Naive thymus-derived CD8-positive, alpha-beta T cell (primary cell): ENCODE data around the gene MAP3K7. TPM values are rescaled to one million over a fixed set of nuclear protein-coding genes. Genes with fewer than 3 reads are reported as not detected.
"Not testable (repeated sequence)": the region's sequence is repeated elsewhere in the genome, so short reads cannot be mapped to it uniquely, and the experiment has no call there.

Source experiments
- ATAC-seq, 2 donors: fragments of 150-1000 bp; cut with Tn5 transposase in 1 of 2; sonication (Bioruptor Pico), chemical (Tn5 transposase) in 1 of 2; 1 replicate in 1 of 2; 2 replicates in 1 of 2; pipeline ENCODE4 v1.10.0; 2021; ENCODE audit warnings: mild to moderate bottlenecking in 2 of 2, moderate library complexity in 2 of 2
- POLR2A ChIA-PET: fragments of 350-600 bp; sonication (Branson Sonifier 250); formaldehyde crosslinking; loops from one replicate; lab custom pipeline; 2021; ENCODE audit warnings: antibody characterized with exemption; lab: Charles Lee
- DNase-seq, 10 donors: peaks; one replicate each; pipeline versions ENCODE4 v3.0.0 to v3.0.0-alpha.2; 2020 to 2022
- H3K27ac Mint-ChIP-seq, 10 donors: one replicate each; pipeline ENCODE4 v1.8.0; 2020 to 2022; ENCODE audit warnings: mild to moderate bottlenecking in 10 of 10, mixed read lengths in 10 of 10, moderate library complexity in 4 of 10, inconsistent platforms in 1 of 10
- H3K27me3 Mint-ChIP-seq, 5 donors: one replicate each; pipeline ENCODE4 v1.8.0; 2021 to 2022; ENCODE audit warnings: mixed read lengths in 5 of 5
- H3K36me3 Mint-ChIP-seq, 3 donors: one replicate each; pipeline ENCODE4 v1.8.0; 2020 to 2022; ENCODE audit warnings: mixed read lengths in 3 of 3, mild to moderate bottlenecking in 2 of 3, inconsistent platforms in 1 of 3
- H3K4me1 Mint-ChIP-seq, 4 donors: one replicate each; pipeline ENCODE4 v1.8.0; 2021 to 2022; ENCODE audit warnings: mixed read lengths in 4 of 4
- H3K4me3 Mint-ChIP-seq, 10 donors: one replicate each; pipeline ENCODE4 v1.8.0; 2020 to 2022; ENCODE audit warnings: mild to moderate bottlenecking in 10 of 10, mixed read lengths in 10 of 10, moderate library complexity in 6 of 10, inconsistent platforms in 1 of 10
- H3K9me3 Mint-ChIP-seq, 9 donors: one replicate each; pipeline ENCODE4 v1.8.0; 2020 to 2022; ENCODE audit warnings: mixed read lengths in 9 of 9, mild to moderate bottlenecking in 3 of 9, inconsistent platforms in 1 of 9, moderate library complexity in 1 of 9
- polyA plus RNA-seq, 3 donors: library from polyadenylated mRNA; unstranded; fragments of 300-500 nt; fragmentation: Illumina TruSeq; gene quantifications; one replicate each; pipeline ENCODE4 v1.2.3, GENCODE V29; 2021
- total RNA-seq, 8 experiments: library from RNA in 2 of 8; stranded (reverse) in 2 of 8; gene quantifications; one replicate each; pipeline ENCODE4 v1.2.3 and lab custom pipeline; 2021 to 2026

The MAP3K7 gene
- total and polyA plus RNA-seq, 5 experiments from 2014 or later: 12.9 to 29.3 (median 21.1) TPM

DNA sequence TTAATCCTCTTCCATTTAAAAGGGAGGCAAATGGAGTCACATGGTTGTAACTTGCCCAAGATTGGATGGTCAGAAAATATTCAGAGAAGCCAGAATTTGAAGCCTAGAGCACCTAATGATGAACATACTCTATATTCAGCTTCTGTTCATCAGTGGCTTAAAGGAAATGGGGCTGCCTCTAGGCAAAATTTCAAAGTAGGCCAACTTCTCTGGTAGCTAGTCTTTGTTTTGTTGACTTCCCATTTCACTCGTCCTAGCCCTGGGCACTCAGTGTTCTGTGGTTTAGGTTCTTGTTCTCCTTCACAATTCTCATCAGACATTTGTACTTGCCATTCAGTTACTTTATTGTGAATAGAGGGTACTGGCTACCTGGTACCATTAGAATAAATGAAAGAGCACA lies 13.2 kb downstream of the MAP3K7 start:
- H3K27me3 Mint-ChIP-seq: no peaks in the 10 kb centered on the region
- ATAC-seq: no peak
- H3K4me3 Mint-ChIP-seq: no peak overlapping the region
- no peak for DNase-seq
- POLR2A ChIA-PET: no interaction called here
- H3K27ac Mint-ChIP-seq: no peak overlapping the region
- no peaks in the 10 kb centered on the region for H3K9me3 Mint-ChIP-seq
- peaks cover 14 to 29% (median 24%) of the 10 kb centered on the region in 4 donors for H3K4me1 Mint-ChIP-seq
- peaks cover 5 to 33% (median 17%) of the 10 kb centered on the region in 3 donors for H3K36me3 Mint-ChIP-seq

DNA sequence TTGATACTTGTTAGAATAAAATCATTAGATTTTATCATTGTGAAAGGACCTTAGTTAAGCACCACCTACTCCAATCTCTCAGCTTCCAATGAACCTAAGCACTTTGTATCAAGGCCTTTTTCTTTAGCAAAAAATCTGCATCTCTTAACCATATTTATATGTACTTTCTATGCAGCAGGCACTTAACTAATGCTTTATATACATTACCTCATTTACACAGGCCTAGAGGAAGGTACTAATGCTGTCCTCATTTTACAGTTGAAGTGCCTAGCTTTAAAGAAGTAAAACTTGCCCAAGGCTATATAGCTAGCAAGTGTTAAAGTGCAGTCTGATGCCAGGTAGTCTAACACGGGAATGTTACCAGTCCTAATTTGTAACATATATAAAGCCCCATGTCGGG lies 14.0 kb downstream of the MAP3K7 start:
- H3K27ac Mint-ChIP-seq: no peak overlapping the region
- H3K4me3 Mint-ChIP-seq: no peak overlapping the region

GRCh38 chr6:90569223-90569622 lies 17.6 kb downstream of the MAP3K7 start:
- peaks cover 16 to 68% (median 43%) of the 10 kb centered on the region in 3 donors for H3K36me3 Mint-ChIP-seq
- no peak for ATAC-seq
- H3K4me3 Mint-ChIP-seq: no peak overlapping the region
- H3K27ac Mint-ChIP-seq: peak overlapping the region in 1 of 10 donors; percentile 9
- POLR2A ChIA-PET: interaction anchor here (0.6 kb wide), 1 partner anchor 17 kb away, joined by 4 read pairs; no protein-coding TSS in a partner anchor
- H3K4me1 Mint-ChIP-seq: peaks cover 26 to 42% (median 38%) of the 10 kb centered on the region in 4 donors
- no peaks in the 10 kb centered on the region for H3K27me3 Mint-ChIP-seq
- H3K9me3 Mint-ChIP-seq: peaks cover 0 to 3% (median 0%) of the 10 kb centered on the region in 9 donors
- no peak for DNase-seq

More for the DNA sequence above, 14.0 kb downstream of the MAP3K7 start:
- H3K27me3 Mint-ChIP-seq: no peaks in the 10 kb centered on the region
- H3K36me3 Mint-ChIP-seq: peaks cover 8 to 40% (median 20%) of the 10 kb centered on the region in 3 donors
- DNase-seq (no peak), ATAC-seq (no peak)
- no peaks in the 10 kb centered on the region for H3K9me3 Mint-ChIP-seq
- H3K4me1 Mint-ChIP-seq: peaks cover 14 to 27% (median 24%) of the 10 kb centered on the region in 4 donors
- POLR2A ChIA-PET: no interaction called here

- peaks cover 37 to 56% (median 47%) of the 10 kb centered on the region in 4 donors for H3K4me1 Mint-ChIP-seq
- H3K4me3 Mint-ChIP-seq, POLR2A ChIA-PET, DNase-seq, H3K27me3 Mint-ChIP-seq, ATAC-seq, H3K27ac Mint-ChIP-seq, H3K9me3 Mint-ChIP-seq: not testable (repeated sequence)
- peaks cover 16 to 81% (median 57%) of the 10 kb centered on the region in 3 donors for H3K36me3 Mint-ChIP-seq
Measured at GRCh38 chr6:90567682-90568081, 19.2 kb downstream of the MAP3K7 start.

DNA sequence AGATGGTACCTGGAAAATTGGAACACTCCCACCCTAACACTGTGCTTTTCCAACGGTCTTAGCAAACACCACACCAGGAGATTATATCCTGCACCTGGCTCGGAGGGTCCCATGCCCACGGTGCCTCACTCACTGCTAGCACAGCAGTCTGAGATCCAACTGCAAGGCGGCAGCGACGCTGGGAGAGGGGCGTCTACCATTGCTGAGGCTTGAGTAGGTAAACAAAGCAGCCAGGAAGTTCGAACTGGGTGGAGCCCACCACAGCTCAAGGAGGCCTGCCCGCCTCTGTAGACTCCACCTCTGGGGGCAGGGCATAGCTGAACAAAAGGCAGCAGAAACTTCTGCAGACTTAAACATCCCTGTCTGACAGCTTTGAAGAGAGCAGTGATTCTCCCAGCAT lies 24.5 kb downstream of the MAP3K7 start:
- ATAC-seq, POLR2A ChIA-PET, H3K9me3 Mint-ChIP-seq, H3K27me3 Mint-ChIP-seq: not testable (repeated sequence)
- H3K4me3 Mint-ChIP-seq: peak overlapping the region in 9 of 10 donors; percentile 21 to 71 (median 64)
- peak in 9 of 10 donors; percentile 6 to 64 (median 31) for DNase-seq
- peaks cover 37 to 48% (median 46%) of the 10 kb centered on the region in 4 donors for H3K4me1 Mint-ChIP-seq
- peak overlapping the region; percentile 74 to 94 (median 84) for H3K27ac Mint-ChIP-seq
- H3K36me3 Mint-ChIP-seq: peaks cover 13 to 76% (median 53%) of the 10 kb centered on the region in 3 donors

- DNase-seq (no peak), ATAC-seq (no peak)
- Mint-ChIP-seq H3K27ac (peak overlapping the region in 7 of 10 donors; percentile 0 to 83 (median 12)), H3K9me3 (peaks cover 0 to 9% (median 0%) of the 10 kb centered on the region in 9 donors), H3K4me1 (peaks cover 26 to 38% (median 32%) of the 10 kb centered on the region in 4 donors), H3K36me3 (peaks cover 8 to 77% (median 52%) of the 10 kb centered on the region in 3 donors), H3K27me3 (no peaks in the 10 kb centered on the region), H3K4me3 (peak overlapping the region in 1 of 10 donors; percentile 0)
- POLR2A ChIA-PET: no interaction called here
Measured at GRCh38 chr6:90559931-90560330, 26.9 kb downstream of the MAP3K7 start.

DNA sequence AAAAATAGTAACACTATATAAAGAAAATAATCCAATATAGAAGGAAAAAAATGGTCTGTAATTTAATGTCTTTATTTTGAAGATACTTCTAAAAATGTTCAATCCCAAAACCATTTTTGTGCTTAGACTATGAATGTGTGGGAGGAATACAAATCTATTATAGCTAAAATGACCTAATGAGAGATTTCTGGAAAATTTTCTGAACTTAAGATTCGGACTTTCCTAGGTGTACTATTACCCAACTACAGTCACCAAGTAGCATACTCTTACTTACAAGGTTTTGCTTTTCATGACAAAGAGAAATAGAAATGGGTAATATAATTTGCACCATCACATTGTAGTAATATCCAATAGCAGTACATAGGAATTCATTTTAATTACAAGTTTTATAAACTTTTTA lies 29.9 kb downstream of the MAP3K7 start:
- Mint-ChIP-seq H3K4me1 (peaks cover 4 to 11% (median 4%) of the 10 kb centered on the region in 4 donors), H3K27me3 (no peaks in the 10 kb centered on the region), H3K36me3 (peaks cover 5 to 80% (median 34%) of the 10 kb centered on the region in 3 donors), H3K4me3 (no peak overlapping the region), H3K27ac (no peak overlapping the region), H3K9me3 (no peaks in the 10 kb centered on the region)
- POLR2A ChIA-PET: no interaction called here
- DNase-seq (no peak), ATAC-seq (no peak)

- no peaks in the 10 kb centered on the region for H3K9me3 Mint-ChIP-seq
- no peaks in the 10 kb centered on the region for H3K27me3 Mint-ChIP-seq
- POLR2A ChIA-PET: no interaction called here
- H3K27ac Mint-ChIP-seq: no peak overlapping the region
- DNase-seq (no peak), ATAC-seq (no peak)
- H3K4me3 Mint-ChIP-seq: no peak overlapping the region
- peaks cover 0 to 12% (median 3%) of the 10 kb centered on the region in 4 donors for H3K4me1 Mint-ChIP-seq
- peaks cover 27 to 93% (median 46%) of the 10 kb centered on the region in 3 donors for H3K36me3 Mint-ChIP-seq
Measured at GRCh38 chr6:90547991-90548390, 38.9 kb downstream of the MAP3K7 start.

DNA sequence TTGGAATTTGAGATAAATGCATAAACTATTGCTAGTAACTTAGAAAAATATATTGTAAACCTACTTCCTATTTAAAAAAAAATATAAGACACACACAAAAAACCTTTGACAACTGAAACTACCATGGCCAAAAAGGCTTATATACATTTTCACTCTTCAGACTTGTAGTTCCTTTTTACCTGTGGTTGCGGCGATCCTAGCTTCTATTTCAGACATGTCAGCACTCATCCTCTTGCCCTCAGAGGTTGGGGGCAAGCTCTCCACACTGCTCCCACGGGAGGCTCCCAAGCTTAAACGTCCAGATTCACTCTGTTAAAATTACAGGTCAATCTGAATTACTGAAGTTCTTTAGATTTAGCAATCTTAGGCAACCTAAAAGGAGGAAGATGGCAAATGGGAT lies 39.8 kb downstream of the MAP3K7 start:
- DNase-seq (no peak), ATAC-seq (no peak)
- H3K27ac Mint-ChIP-seq: no peak overlapping the region
- H3K36me3 Mint-ChIP-seq: peaks cover 27 to 92% (median 43%) of the 10 kb centered on the region in 3 donors
- H3K4me3 Mint-ChIP-seq: no peak overlapping the region
- peaks cover 0 to 12% (median 3%) of the 10 kb centered on the region in 4 donors for H3K4me1 Mint-ChIP-seq
- POLR2A ChIA-PET: no interaction called here
- H3K27me3 Mint-ChIP-seq: no peaks in the 10 kb centered on the region
- no peaks in the 10 kb centered on the region for H3K9me3 Mint-ChIP-seq

- DNase-seq (no peak), ATAC-seq (no peak)
- Mint-ChIP-seq H3K4me1 (peaks cover 0 to 12% (median 3%) of the 10 kb centered on the region in 4 donors), H3K36me3 (peaks cover 27 to 87% (median 51%) of the 10 kb centered on the region in 3 donors), H3K27me3 (no peaks in the 10 kb centered on the region), H3K9me3 (no peaks in the 10 kb centered on the region), H3K27ac (no peak overlapping the region), H3K4me3 (no peak overlapping the region)
- POLR2A ChIA-PET: no interaction called here
Measured at GRCh38 chr6:90545448-90545847, 41.4 kb downstream of the MAP3K7 start.

- ATAC-seq: no peak
- H3K27ac Mint-ChIP-seq: no peak overlapping the region
- POLR2A ChIA-PET: no interaction called here
- no peaks in the 10 kb centered on the region for H3K9me3 Mint-ChIP-seq
- DNase-seq: no peak
- peaks cover 27 to 82% (median 51%) of the 10 kb centered on the region in 3 donors for H3K36me3 Mint-ChIP-seq
- H3K27me3 Mint-ChIP-seq: no peaks in the 10 kb centered on the region
- H3K4me3 Mint-ChIP-seq: no peak overlapping the region
- H3K4me1 Mint-ChIP-seq: peaks cover 0 to 12% (median 3%) of the 10 kb centered on the region in 4 donors
Measured at GRCh38 chr6:90544741-90545140, 42.1 kb downstream of the MAP3K7 start.

GRCh38 chr6:90544081-90544480 lies 42.8 kb downstream of the MAP3K7 start:
- Mint-ChIP-seq H3K4me1 (peaks cover 0 to 12% (median 3%) of the 10 kb centered on the region in 4 donors), H3K36me3 (peaks cover 23 to 79% (median 47%) of the 10 kb centered on the region in 3 donors), H3K4me3 (no peak overlapping the region), H3K27me3 (no peaks in the 10 kb centered on the region), H3K27ac (peak overlapping the region in 3 of 10 donors; percentile 29 to 44 (median 42)), H3K9me3 (no peaks in the 10 kb centered on the region)
- ATAC-seq: no peak
- POLR2A ChIA-PET: no interaction called here
- no peak for DNase-seq

DNA sequence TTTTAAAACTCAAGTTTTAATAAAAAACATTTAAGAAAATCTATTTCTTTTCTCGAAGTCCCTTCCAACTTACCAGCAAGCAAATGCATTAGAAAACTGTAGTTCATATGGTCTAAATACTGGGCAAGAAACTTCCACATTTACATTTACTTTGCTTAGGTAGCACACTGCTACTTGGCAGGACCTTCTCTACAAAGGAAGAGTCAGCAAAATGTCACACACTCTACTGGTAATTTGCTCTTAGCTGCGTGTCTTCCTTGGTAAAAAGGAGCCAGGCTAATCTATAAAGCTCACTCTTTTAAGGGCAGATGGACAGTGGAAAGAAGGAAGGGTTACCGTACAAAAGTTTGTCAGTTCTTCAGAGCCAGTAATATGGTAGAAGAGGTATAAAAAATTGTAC lies 45.7 kb downstream of the MAP3K7 start:
- ATAC-seq (no peak), DNase-seq (no peak)
- Mint-ChIP-seq H3K4me3 (no peak overlapping the region), H3K9me3 (no peaks in the 10 kb centered on the region), H3K36me3 (peaks cover 12 to 72% (median 36%) of the 10 kb centered on the region in 3 donors), H3K27me3 (no peaks in the 10 kb centered on the region), H3K27ac (no peak overlapping the region), H3K4me1 (peaks cover 0 to 27% (median 1%) of the 10 kb centered on the region in 4 donors)
- POLR2A ChIA-PET: no interaction called here
